K562 (cell line): ENCODE measurements around the gene OR10D3. TPM values are rescaled to one million over a fixed set of nuclear protein-coding genes. Genes with fewer than 3 reads are reported as not detected.
A peak's percentile ranks its signal among the peaks of the same experiment; 100 is the strongest.

Experiments used
- BRF1 ChIP-seq: IDR thresholded peaks from 3 replicates; pipeline ENCODE4 v1.6.1; 2011; ENCODE audit warnings: borderline replicate concordance, mild to moderate bottlenecking; ENCODE audit not compliant: insufficient read length; ENCODE audit errors: extremely low read depth
- ELF2 ChIP-seq: fragments of 250-450 bp; sonication (Bioruptor Pico); IDR thresholded peaks from 2 replicates; pipeline ENCODE4 v1.5.0; 2021; ENCODE audit warnings: mild to moderate bottlenecking
- FIP1L1 ChIP-seq: fragments of 200-400 bp; formaldehyde crosslinking; IDR thresholded peaks from 2 replicates; pipeline ENCODE4 v1.6.1; 2018; ENCODE audit warnings: mild to moderate bottlenecking, low read depth, low read length; ENCODE audit not compliant: poor library complexity, severe bottlenecking
- GTF2F1 ChIP-seq: IDR thresholded peaks from 2 replicates; pipeline ENCODE4 v1.6.1; 2011; ENCODE audit warnings: low read depth, low read length, improper control_type of control experiment
- HMGXB4 ChIP-seq: sonication (generic); formaldehyde crosslinking; IDR thresholded peaks from 2 replicates; pipeline ENCODE4 v1.8.1; 2023; ENCODE audit warnings: mild to moderate bottlenecking, missing genetic modification reagents
- HOMEZ ChIP-seq: fragments of 250-450 bp; sonication (Bioruptor Pico); IDR thresholded peaks from 2 replicates; pipeline ENCODE4 v1.4.0; 2020; ENCODE audit warnings: mild to moderate bottlenecking, moderate library complexity
- NFIC ChIP-seq: fragments of 450-650 bp; IDR thresholded peaks from 2 replicates; pipeline ENCODE4 v1.6.1; 2017; ENCODE audit warnings: mild to moderate bottlenecking, inconsistent platforms
- NR2C2 ChIP-seq, 2 experiments: fragments of 200-800 bp in 1 of 2; sonication (Bioruptor generic) in 1 of 2; sonication (generic) in 1 of 2; formaldehyde crosslinking in 1 of 2; IDR thresholded peaks; 2 replicates each; pipeline versions ENCODE4 v1.6.1 to v1.8.0; 2016 to 2022; ENCODE audit warnings: mild to moderate bottlenecking in 1 of 2, missing compliant biosample characterization in 1 of 2, missing genetic modification characterization in 1 of 2, missing genetic modification reagents in 1 of 2
- PURB ChIP-seq: sonication (generic); formaldehyde crosslinking; IDR thresholded peaks from 2 replicates; pipeline ENCODE4 v1.9.0; 2021; ENCODE audit warnings: low read depth, mild to moderate bottlenecking, missing genetic modification reagents
- RBM34 ChIP-seq: fragments of 200-400 bp; formaldehyde crosslinking; IDR thresholded peaks from 2 replicates; pipeline ENCODE4 v1.6.1; 2018; ENCODE audit warnings: low read length, borderline replicate concordance; ENCODE audit not compliant: insufficient read depth
- RFX1 ChIP-seq: fragments of 450-650 bp; IDR thresholded peaks from 2 replicates; pipeline ENCODE4 v1.6.1; 2016; ENCODE audit warnings: mild to moderate bottlenecking, moderate library complexity
- TRIM24 ChIP-seq, 2 experiments: fragments of 450-650 bp; IDR thresholded peaks; 2 replicates each; pipeline ENCODE4 v1.6.1; 2016
- ZBTB49 ChIP-seq: sonication (generic); formaldehyde crosslinking; IDR thresholded peaks from 2 replicates; pipeline ENCODE4 v1.8.0; 2022; ENCODE audit warnings: missing genetic modification reagents, mild to moderate bottlenecking, borderline replicate concordance
- ZC3H8 ChIP-seq: fragments of 450-650 bp; IDR thresholded peaks from 2 replicates; pipeline ENCODE4 v1.6.1; 2017
- ZNF764 ChIP-seq: fragments of 250-450 bp; sonication (Bioruptor Pico); IDR thresholded peaks from 2 replicates; pipeline ENCODE4 v1.4.0; 2020; ENCODE audit warnings: low read depth, mild to moderate bottlenecking, moderate library complexity
- polyA plus RNA-seq, 8 experiments: library from polyadenylated mRNA; depleted of rRNA in 4 of 8; stranded (reverse) in 5 of 8; unstranded in 3 of 8; fragments of >200 nt; fragmentation: Nextera tagmentation in 2 of 8; fragmentation: Illumina TruSeq in 1 of 8; extraction: Ambion mirVana in 2 of 8; extraction: Trizol in 1 of 8; gene quantifications; 2 replicates each; pipeline versions ENCODE4 v1.2.1 to v1.2.3, GENCODE V29; 2011 to 2014; ENCODE audit warnings: inconsistent platforms in 1 of 8, missing spikeins in 1 of 8
- total RNA-seq, 7 experiments: library from RNA; depleted of rRNA in 6 of 7; stranded (reverse); fragments of >200 nt in 6 of 7; fragmentation: Illumina TruSeq in 2 of 7; extraction: Trizol in 2 of 7; gene quantifications; 2 replicates each; pipeline versions ENCODE4 v1.2.1 to v1.2.3, GENCODE V29; 2011 to 2021; ENCODE audit warnings: low replicate concordance in 1 of 7
- TF ChIP-seq, protein P1 (sequence below): fragments of 250-450 bp; sonication (Bioruptor Pico); IDR thresholded peaks from 2 replicates; pipeline ENCODE4 v1.5.0; 2021; ENCODE audit warnings: mild to moderate bottlenecking, moderate library complexity
- TF ChIP-seq, protein P2 (sequence below): fragments of 250-450 bp; sonication (Bioruptor Pico); IDR thresholded peaks from 2 replicates; pipeline ENCODE4 v1.8.0; 2022; ENCODE audit warnings: inconsistent platforms, mild to moderate bottlenecking, moderate library complexity, borderline replicate concordance

Gene OR10D3
- total and polyA plus RNA-seq, 9 of the 15 experiments (the other 6 are each of a cell fraction or from before 2014, with no cell fraction given) = 0.07 to 2.9 (median 0.80) TPM; not detected in 1

GRCh38 chr11:124207102-124207792 lies 24.1 kb downstream of the OR10D3 start (continued):
- TF ChIP-seq HOMEZ (CRISPR knock-in tag) = peak; percentile 81; the same call in 1 of the 2 replicates
- TF ChIP-seq RBM34 = no peak
- TF ChIP-seq, protein P1, sequence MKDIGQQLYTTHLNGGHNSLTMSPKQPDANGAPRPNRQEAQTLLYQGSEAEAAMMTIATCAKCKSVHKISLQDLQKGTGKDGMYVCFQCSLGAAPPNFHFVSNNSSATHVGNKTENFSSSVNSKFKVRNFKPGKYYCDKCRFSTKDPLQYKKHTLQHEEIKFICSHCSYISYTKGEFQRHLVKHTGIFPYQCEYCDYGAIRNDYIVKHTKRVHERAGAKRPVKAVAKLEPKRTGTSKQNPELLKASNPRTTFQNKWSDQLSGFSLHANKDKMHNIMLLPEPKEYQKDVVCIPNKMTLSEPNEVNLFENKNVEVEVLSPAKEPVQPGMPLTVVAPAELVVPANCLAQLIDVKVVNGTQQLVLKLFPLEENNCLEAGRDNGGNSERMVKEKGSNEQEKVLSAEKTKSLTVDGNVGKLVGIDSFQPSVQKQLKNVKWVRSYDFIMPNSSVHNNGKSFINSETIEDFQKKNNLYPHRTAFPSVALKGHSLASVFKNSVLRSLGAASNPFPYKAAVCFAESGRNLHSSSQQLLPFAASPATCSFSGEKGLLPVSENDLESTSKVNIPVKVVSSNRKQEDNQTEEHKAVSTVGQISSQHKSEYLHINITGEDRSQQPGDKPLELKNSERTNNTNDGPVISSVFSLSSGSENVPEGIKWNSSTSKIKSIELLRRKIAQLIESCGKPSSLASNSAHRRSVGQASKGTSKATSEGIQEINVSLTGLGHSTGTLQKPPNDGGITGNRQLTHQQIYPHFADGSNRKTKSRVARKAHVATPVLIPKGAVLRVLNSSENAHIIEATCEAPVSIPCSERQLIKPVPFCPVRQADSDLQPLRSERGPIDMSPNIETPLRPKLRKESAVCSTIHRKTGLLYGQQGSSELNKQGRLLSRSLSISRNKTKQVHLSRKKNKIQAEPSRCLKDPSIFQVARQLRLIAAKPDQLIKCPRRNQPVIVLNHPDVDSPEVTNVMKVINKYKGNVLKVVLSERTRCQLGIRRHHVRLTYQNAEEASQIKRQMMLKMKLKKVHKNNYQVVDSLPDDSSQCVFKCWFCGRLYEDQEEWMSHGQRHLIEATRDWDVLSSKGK = no peak
- no peak for TF ChIP-seq PURB (CRISPR knock-in tag)
- TF ChIP-seq ZC3H8 = no peak
- no peak for TF ChIP-seq RFX1
- TF ChIP-seq ELF2 = peak; percentile 58
- peak; percentile 92 to 96 for TF ChIP-seq TRIM24 (IDR thresholded peaks at IDR 0.05)
- no peak for TF ChIP-seq ZBTB49 (CRISPR knock-in tag)
- TF ChIP-seq NR2C2 (CRISPR knock-in tag; IDR thresholded peaks at IDR 0.05) = no peak
- TF ChIP-seq NR2C2 (tag; IDR thresholded peaks at IDR 0.05) = peak; percentile 62
- TF ChIP-seq ZNF764 (CRISPR knock-in tag) = no peak
- TF ChIP-seq BRF1 = no peak
- TF ChIP-seq, protein P2, sequence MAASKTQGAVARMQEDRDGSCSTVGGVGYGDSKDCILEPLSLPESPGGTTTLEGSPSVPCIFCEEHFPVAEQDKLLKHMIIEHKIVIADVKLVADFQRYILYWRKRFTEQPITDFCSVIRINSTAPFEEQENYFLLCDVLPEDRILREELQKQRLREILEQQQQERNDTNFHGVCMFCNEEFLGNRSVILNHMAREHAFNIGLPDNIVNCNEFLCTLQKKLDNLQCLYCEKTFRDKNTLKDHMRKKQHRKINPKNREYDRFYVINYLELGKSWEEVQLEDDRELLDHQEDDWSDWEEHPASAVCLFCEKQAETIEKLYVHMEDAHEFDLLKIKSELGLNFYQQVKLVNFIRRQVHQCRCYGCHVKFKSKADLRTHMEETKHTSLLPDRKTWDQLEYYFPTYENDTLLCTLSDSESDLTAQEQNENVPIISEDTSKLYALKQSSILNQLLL (CRISPR knock-in tag) = no peak
- no peak for TF ChIP-seq GTF2F1
- TF ChIP-seq NFIC = peak; percentile 82
- TF ChIP-seq FIP1L1 = no peak
- no peak for TF ChIP-seq HMGXB4 (CRISPR knock-in tag)
